HUES64 (cell line): ENCODE results near the gene CLRN1.

Experiments
- H3K27ac ChIP-seq: 2 replicates; pipeline ENCODE4 v1.7.0; 2013; ENCODE audit warnings: low read depth, low read length, inconsistent platforms
- H3K27me3 ChIP-seq: 2 replicates; pipeline ENCODE4 v1.6.1; 2013; ENCODE audit warnings: mild to moderate bottlenecking, low read length; ENCODE audit not compliant: insufficient read depth
- H3K36me3 ChIP-seq: 2 replicates; pipeline ENCODE4 v1.6.1; 2013; ENCODE audit warnings: mild to moderate bottlenecking, low read length; ENCODE audit not compliant: insufficient read depth
- H3K4me1 ChIP-seq: 2 replicates; pipeline ENCODE4 v1.6.1; 2013; ENCODE audit warnings: mild to moderate bottlenecking, low read length, moderate library complexity; ENCODE audit not compliant: insufficient read depth
- H3K4me3 ChIP-seq: 2 replicates; pipeline ENCODE4 v1.5.1; 2013; ENCODE audit warnings: mild to moderate bottlenecking, low read length, moderate library complexity
- H3K9ac ChIP-seq: 2 replicates; pipeline ENCODE4 v1.6.1; 2013; ENCODE audit warnings: mild to moderate bottlenecking, low read depth, low read length
- H3K9me3 ChIP-seq: 2 replicates; pipeline ENCODE4 v1.6.1; 2013; ENCODE audit warnings: low read depth, low read length; ENCODE audit not compliant: insufficient read depth
- WGBS: fragments of 150-250, 120-280 bp; methylation state at CpG from one replicate; pipeline ENCODE4 v1.1.7; 2013; ENCODE audit warnings: missing lambda C conversion rate; 5-methylcytosine and 5-hydroxymethylcytosine counted together

The CLRN1 gene

DNA sequence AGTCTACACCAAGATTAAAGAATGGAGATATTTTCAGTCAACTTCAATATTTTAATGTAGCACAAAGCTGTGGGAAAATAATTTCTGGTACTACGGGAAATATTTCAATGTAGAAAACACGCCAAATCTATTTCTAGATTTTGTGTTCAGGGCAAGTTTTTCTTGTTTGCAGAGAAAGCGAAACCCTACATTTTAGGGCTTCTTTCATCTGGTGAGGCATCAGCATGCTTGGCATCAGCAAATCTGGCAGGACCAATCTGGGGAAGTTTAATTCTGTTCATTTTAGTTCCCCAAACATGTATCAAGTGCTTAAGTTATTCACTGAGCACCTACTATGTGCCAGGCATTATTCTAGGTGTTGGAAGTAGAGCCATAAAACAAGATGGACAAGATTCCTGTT, 30.3 kb downstream of the CLRN1 start:
- Histone ChIP-seq H3K27ac (no peak overlapping the region), H3K4me3 (no peak overlapping the region), H3K9ac (no peak overlapping the region), H3K4me1 (no peaks in the 10 kb centered on the region), H3K9me3 (no peaks in the 10 kb centered on the region), H3K27me3 (no peaks in the 10 kb centered on the region), H3K36me3 (no peaks in the 10 kb centered on the region)
- 98% methylated on average over 3 of the region's 3 CpGs for WGBS

- no peak overlapping the region for H3K4me3 ChIP-seq
- no peak overlapping the region for H3K27ac ChIP-seq
- no peaks in the 10 kb centered on the region for H3K27me3 ChIP-seq
- no peaks in the 10 kb centered on the region for H3K9me3 ChIP-seq
- H3K36me3 ChIP-seq = no peaks in the 10 kb centered on the region
- H3K4me1 ChIP-seq = no peaks in the 10 kb centered on the region
- 58% methylated on average over 2 of the region's 2 CpGs for WGBS
- H3K9ac ChIP-seq = no peak overlapping the region
Measured at GRCh38 chr3:150936693-150937092, 35.8 kb downstream of the CLRN1 start.

GRCh38 chr3:150933473-150933995, 39.0 kb downstream of the CLRN1 start:
- Histone ChIP-seq H3K36me3 (no peaks in the 10 kb centered on the region), H3K27me3 (no peaks in the 10 kb centered on the region), H3K4me1 (no peaks in the 10 kb centered on the region), H3K27ac (no peak overlapping the region), H3K4me3 (no peak overlapping the region), H3K9me3 (no peaks in the 10 kb centered on the region), H3K9ac (no peak overlapping the region)
- 0% methylated on average over 1 of the region's 1 CpG for WGBS

GRCh38 chr3:150931745-150932144, 40.8 kb downstream of the CLRN1 start:
- no peaks in the 10 kb centered on the region for H3K4me1 ChIP-seq
- H3K36me3 ChIP-seq = no peaks in the 10 kb centered on the region
- 93% methylated on average over 1 of the region's 1 CpG for WGBS
- H3K27ac ChIP-seq = no peak overlapping the region
- no peaks in the 10 kb centered on the region for H3K9me3 ChIP-seq
- H3K27me3 ChIP-seq = no peaks in the 10 kb centered on the region
- no peak overlapping the region for H3K4me3 ChIP-seq
- H3K9ac ChIP-seq = no peak overlapping the region

DNA sequence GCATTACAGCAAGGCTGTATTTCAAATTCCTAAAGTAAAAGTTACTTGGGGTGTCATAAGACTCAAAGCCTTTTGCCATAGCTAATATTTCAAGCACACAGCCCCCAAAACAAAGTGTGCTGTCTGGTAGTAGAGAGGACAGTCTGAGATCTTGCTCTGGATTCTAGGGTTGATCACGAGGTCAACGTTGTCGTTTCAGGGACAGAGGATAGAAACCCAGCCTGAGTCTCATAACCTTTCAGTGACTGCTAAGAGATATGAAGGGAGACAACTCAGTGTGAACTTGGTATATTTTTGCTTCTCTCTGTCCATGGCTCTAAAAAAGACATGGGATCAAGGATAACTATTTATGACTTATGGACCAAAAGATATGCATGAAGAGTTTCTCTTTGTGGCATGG, 41.7 kb downstream of the CLRN1 start:
- no peaks in the 10 kb centered on the region for H3K27me3 ChIP-seq
- H3K36me3 ChIP-seq = no peaks in the 10 kb centered on the region
- no peak overlapping the region for H3K27ac ChIP-seq
- H3K9me3 ChIP-seq = no peaks in the 10 kb centered on the region
- WGBS = 79% methylated on average over 3 of the region's 3 CpGs
- no peak overlapping the region for H3K4me3 ChIP-seq
- H3K4me1 ChIP-seq = no peaks in the 10 kb centered on the region
- H3K9ac ChIP-seq = no peak overlapping the region

- Histone ChIP-seq H3K27ac (no peak overlapping the region), H3K9me3 (no peaks in the 10 kb centered on the region), H3K4me1 (no peaks in the 10 kb centered on the region), H3K27me3 (no peaks in the 10 kb centered on the region), H3K9ac (no peak overlapping the region), H3K36me3 (no peaks in the 10 kb centered on the region), H3K4me3 (no peak overlapping the region)
- WGBS = 92% methylated on average over 1 of the region's 1 CpG
Measured at GRCh38 chr3:150928234-150928633, 44.3 kb downstream of the CLRN1 start.

DNA sequence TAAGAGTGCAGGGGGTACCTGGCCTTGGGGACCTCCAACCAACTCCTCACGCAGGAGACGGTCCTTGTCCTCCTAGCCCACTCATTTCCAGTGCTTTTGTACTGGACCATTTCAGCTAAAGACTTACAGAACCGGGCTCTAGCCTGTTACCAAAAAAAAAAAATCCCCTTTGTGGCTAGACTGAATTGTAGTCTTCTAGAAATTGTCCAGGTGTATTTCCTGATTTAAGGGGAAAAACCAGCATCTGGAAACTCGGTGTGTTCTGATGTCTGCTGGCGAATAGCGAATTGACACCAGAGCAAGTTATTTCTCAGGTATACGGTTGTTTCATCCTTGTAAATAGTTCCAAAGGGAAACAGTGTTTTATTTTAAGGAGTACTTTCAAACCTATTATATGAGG, 46.2 kb downstream of the CLRN1 start:
- Histone ChIP-seq H3K27ac (no peak overlapping the region), H3K4me1 (no peaks in the 10 kb centered on the region), H3K36me3 (no peaks in the 10 kb centered on the region), H3K4me3 (no peak overlapping the region), H3K9ac (no peak overlapping the region), H3K9me3 (no peaks in the 10 kb centered on the region), H3K27me3 (no peaks in the 10 kb centered on the region)
- WGBS = 86% methylated on average over 7 of the region's 7 CpGs

GRCh38 chr3:150925751-150926201, 46.8 kb downstream of the CLRN1 start:
- no peaks in the 10 kb centered on the region for H3K27me3 ChIP-seq
- no peaks in the 10 kb centered on the region for H3K9me3 ChIP-seq
- H3K27ac ChIP-seq = no peak overlapping the region
- H3K36me3 ChIP-seq = no peaks in the 10 kb centered on the region
- no peaks in the 10 kb centered on the region for H3K4me1 ChIP-seq
- H3K9ac ChIP-seq = no peak overlapping the region
- WGBS = 10% methylated on average over 14 of the region's 14 CpGs
- H3K4me3 ChIP-seq = 0 out of 2 replicates have a peak overlapping the region, but pooled peaks have one; percentile 6

DNA sequence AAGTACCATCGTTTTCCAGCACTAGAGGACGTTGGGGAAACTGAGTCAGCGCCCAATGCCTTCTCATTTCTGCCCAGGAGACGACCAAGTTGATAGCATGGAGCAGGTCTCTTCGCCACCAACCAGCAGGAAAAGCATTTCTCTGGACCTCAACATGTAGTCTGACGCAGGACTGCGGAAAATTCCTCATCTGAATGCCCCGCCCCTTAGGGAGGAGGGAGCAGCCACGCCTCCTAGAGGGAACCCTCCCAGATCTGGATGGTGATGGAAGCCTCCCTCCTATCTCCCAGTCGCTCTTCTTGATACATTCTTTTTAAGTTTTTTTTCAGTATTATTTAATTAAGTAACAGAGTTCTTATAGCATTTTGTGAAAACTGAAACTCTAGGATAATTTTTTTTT, 49.9 kb downstream of the CLRN1 start:
- Histone ChIP-seq H3K4me1 (no peaks in the 10 kb centered on the region), H3K27ac (no peak overlapping the region), H3K9me3 (no peaks in the 10 kb centered on the region), H3K4me3 (no peak overlapping the region), H3K27me3 (no peaks in the 10 kb centered on the region), H3K9ac (no peak overlapping the region), H3K36me3 (no peaks in the 10 kb centered on the region)
- 87% methylated on average over 9 of the region's 10 CpGs for WGBS

- no peak overlapping the region for H3K9ac ChIP-seq
- H3K9me3 ChIP-seq = no peaks in the 10 kb centered on the region
- no peaks in the 10 kb centered on the region for H3K4me1 ChIP-seq
- no peaks in the 10 kb centered on the region for H3K36me3 ChIP-seq
- H3K4me3 ChIP-seq = no peak overlapping the region
- H3K27me3 ChIP-seq = no peaks in the 10 kb centered on the region
- 88% methylated on average over 4 of the region's 4 CpGs for WGBS
- H3K27ac ChIP-seq = no peak overlapping the region
Measured at GRCh38 chr3:150921209-150921608, 51.3 kb downstream of the CLRN1 start.

- no peaks in the 10 kb centered on the region for H3K4me1 ChIP-seq
- WGBS = 94% methylated on average over 2 of the region's 2 CpGs
- no peaks in the 10 kb centered on the region for H3K27me3 ChIP-seq
- H3K9ac ChIP-seq = no peak overlapping the region
- H3K4me3 ChIP-seq = no peak overlapping the region
- H3K9me3 ChIP-seq = no peaks in the 10 kb centered on the region
- H3K27ac ChIP-seq = no peak overlapping the region
- H3K36me3 ChIP-seq = no peaks in the 10 kb centered on the region
Measured at GRCh38 chr3:150920236-150920635, 52.3 kb downstream of the CLRN1 start.

DNA sequence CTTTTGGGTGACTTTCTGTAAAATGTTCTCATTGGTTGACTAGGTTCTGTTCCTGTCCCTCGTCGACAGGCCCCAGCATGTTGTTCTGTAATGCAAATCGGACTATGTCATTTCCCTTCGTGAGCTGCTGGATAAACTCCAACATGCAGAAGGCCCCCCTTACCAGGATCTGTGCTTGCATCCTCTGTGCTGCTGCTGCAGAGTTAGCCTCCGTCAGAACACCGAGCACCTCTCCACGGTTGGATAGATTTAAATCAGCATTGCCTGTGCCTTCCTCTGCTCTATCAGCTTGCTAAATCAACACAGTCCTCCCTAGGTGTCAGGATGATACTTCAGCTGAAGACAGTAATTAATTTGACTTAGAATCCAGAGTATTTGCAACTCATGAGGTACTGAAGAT, 54.6 kb downstream of the CLRN1 start:
- Histone ChIP-seq H3K27ac (no peak overlapping the region), H3K36me3 (no peaks in the 10 kb centered on the region)

More for the DNA sequence above, 54.6 kb downstream of the CLRN1 start:
- Histone ChIP-seq H3K27me3 (no peaks in the 10 kb centered on the region), H3K4me3 (no peak overlapping the region), H3K9me3 (no peaks in the 10 kb centered on the region), H3K9ac (no peak overlapping the region), H3K4me1 (no peaks in the 10 kb centered on the region)
- WGBS = 44% methylated on average over 7 of the region's 7 CpGs
